Renal cortical epithelial cell (primary cell): ENCODE data around the gene HOXA9. TPM values are rescaled to one million over a fixed set of nuclear protein-coding genes. Genes with fewer than 3 reads are reported as not detected.
A peak's percentile ranks its signal among the peaks of the same experiment; 100 is the strongest.

ENCODE experiments used
- DNase-seq: peaks from one replicate; pipeline ENCODE4 v3.0.0-alpha.2; 2011; ENCODE audit warnings: low read depth
- total RNA-seq: library from RNA; depleted of rRNA; stranded (reverse); fragments of >200 nt; gene quantifications from 2 replicates; pipeline ENCODE4 v1.2.3, GENCODE V29; 2014

Gene HOXA9
- total RNA-seq, 1 donor from 2014 or later, result 70.8 TPM

- DNase-seq, result no peak
These were observed 35.6 kb upstream of the HOXA9 start for GRCh38 chr7:27200761-27201579.

GRCh38 chr7:27199849-27200760, 34.8 kb upstream of the HOXA9 start, which contains the start of gene HOXA13:
HOXA13 (minus strand) TSS chr7:27200091; CDS start chr7:27200077, 14 bp downstream.
- no peak for DNase-seq

DNA sequence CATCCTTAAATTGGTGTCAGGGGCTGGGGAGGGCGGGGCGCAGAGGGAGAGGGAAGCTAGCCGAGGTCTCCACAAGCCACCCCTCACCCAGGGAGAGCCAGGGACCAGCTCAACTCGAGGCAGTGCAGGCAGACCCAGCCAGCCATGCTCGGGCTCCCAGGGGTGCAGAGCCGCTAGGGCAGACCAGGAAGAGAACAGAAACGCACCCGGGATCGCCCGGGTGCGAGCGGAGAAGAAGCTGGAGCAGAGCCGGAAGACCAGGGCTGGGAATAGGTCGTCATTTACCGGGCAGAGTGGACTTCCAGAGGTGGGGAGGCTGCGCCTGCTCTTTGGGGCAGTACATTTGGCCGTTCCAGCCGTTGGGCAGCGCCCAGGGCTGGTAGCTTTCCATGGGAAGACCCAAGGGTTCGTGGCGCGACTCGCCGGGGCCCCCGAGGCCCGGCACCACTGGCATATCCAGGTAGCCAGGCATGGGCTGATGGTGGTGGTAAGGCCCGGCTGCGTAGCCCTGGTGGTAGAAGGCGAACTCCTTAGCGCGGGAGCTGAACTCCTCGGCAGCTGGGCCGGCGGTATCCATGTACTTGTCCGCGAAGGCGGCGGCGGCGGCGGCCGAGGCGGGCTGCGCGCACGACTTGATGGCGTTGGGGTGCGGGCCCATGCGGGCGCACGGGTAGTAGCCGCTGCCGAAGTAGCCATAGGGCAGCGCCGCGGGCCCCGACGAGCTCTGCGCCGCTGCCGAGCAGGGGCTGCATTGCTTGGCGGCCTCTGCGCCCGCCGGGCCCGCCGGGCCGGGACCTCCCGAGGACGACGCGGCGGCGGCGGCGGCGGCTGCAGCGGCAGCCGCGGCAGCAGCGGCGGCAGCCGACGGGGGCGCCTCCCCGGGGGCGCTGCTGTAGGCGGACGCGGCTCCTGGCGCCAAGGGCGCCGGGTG, 33.8 kb upstream of the HOXA9 start:
- DNase-seq, result no peak

DNA sequence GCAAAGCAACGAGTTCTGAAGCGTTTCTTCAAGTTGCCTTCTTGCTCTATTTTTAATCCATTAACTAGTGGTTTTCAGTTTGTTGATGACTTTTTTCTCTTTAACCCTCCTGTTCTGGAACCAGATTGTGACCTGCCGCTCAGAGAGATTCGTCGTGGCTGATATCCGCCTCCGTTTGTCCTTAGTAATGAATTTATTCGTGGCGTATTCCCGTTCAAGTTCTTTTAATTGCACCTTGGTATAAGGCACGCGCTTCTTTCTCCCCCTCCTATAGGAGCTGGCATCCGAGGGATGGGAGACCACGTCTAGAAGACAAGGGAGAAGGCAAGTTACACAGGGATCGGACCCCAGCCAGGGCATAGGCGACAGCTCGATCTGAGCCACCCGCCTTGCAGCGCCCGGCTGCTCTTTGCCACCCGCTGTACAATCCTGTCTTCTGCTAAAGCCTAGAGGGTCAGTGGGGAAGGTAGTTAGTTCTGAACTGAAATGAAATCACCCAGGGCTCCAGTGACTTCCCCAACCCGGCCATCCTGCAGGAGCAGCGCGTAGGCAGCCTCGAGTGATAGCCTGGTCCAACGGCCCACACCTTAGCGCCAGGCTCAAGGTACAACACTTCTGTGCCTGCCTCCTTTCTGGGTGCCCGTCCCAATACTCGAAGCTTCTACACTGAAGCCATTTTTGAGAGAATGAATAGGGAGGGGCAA, 33.0 kb upstream of the HOXA9 start:
- DNase-seq, result no peak

GRCh38 chr7:27197137-27198042, 32.1 kb upstream of the HOXA9 start:
- DNase-seq, result no peak

- peak; percentile 69 for DNase-seq
These were observed 31.0 kb upstream of the HOXA9 start for GRCh38 chr7:27196287-27196767.

DNA sequence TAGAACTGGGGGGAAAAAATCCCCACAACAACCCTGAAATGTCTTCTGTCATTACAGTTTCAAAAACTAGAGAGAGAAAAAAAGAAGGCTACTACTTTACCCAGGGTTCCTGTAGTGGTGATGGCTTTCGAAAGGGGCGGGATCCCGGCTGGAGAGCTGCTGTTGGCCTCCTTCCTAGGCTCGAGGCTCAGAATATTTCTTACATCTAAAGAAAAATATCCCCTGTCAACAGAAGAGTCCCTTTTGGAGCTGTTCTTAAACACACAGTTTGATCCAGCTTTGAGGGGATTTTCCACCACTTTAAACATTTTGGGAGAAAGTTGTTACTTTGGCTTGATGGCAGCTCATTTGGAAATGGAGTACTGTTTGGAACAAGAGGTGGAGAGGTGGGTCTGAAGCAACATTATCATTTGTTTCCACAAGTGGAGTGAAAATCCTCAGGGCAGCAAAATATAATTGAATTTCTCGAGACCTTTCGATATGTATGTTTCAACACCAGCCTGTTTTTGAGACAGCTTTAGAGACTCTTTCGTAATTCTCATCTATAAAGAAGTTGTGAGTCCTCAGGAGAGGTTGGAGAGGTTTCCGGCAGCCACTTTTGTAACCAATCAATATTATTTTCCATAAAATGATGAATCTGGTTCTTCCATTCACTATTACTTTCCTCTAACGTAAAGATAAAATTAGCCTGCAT, 29.5 kb upstream of the HOXA9 start:
- DNase-seq, result no peak

DNA sequence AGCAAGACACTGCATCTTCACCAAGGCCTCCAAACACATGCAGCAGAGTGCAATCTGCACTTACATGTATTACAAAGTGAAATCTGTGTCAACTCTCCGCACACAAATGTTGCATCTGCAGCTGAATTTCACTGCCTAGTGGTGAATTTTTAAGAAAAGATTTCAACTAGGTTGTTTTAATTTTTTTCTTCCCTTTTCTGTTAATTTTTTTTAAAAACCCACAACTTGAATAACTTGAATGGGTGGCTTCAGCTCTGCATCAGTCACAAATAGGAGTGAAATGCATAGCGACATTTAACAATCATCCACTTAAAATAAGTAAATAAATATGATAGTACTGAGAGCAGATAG, 28.6 kb upstream of the HOXA9 start:
- no peak for DNase-seq

GRCh38 chr7:27193335-27194001, 28.1 kb upstream of the HOXA9 start:
- DNase-seq, result no peak

DNA sequence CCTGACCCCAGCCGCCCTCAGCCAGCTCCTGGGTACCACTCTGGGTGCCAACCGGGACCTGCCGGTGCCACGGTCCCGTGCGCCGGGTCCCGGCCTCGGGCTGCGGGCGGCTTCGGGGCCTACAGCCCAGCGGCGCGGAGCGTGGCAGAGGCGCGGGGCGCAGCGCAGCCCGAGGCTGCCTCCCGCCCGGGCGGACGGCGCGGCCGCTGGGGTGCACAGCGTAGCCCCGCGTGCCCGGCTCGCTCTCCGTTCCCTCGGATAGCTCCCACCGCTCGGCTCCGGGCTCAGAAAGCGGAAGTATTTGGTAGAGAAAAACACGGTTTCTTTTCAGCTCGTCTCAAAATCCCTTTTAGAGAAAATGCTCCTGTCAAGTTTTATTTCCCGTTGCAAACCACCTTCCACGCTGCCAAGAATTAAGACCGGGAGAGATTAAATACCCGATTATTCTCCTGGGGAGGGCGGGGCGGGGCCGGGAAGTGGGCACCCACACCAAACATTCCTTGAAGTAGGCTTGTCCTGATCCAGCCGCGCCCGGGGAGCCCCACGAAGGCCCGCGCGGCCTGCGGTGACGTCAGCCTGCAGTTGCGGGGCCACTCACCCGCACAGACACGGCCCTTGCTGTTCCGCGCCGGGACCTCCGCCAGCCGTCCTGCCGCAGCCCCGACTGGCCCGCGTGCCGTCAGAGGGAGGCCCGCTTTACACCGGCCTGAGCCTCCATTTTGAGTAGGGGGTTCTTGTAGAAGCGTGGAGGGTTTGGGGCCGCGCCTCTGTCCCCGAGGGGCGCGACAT, 27.4 kb upstream of the HOXA9 start:
- DNase-seq, result no peak

DNA sequence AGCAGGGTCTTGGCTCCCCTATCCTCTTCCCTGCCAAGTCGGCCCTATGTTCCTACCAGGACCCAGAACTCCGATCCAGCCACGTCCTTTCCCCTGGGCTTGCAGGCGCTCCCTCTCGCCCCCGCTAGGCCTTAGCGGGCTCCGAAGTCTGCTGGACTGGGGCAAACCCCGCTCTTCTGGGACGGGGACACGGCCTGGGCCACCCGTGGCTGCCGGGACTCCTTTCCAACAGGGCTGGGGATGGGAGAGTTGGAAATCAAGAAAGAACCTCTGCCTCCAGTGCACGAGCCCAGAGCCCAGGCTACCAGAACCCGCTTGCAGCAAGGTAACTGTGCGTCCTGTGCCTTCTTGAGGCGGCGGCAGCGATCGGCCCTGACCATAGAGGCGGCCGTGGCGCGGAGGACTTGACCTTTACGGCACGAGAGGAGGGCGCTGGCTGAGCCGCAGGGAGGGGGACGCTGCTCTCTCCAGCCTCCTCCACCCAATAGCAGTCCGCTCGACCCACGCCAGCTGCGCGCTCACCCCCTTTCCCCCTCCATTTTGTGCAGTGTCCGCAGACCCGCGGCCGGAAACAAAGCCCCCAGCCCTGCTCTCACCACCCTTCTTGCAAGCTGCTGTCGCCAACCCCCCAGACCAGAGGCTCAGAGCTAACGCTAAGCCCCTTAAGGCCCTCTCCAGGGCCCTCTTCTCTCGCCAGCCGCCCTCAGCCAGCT, 26.7 kb upstream of the HOXA9 start:
- no peak for DNase-seq

- DNase-seq, result no peak
These were observed 25.9 kb upstream of the HOXA9 start for GRCh38 chr7:27191161-27191731.

- DNase-seq, result no peak
These were observed 24.8 kb upstream of the HOXA9 start for GRCh38 chr7:27189997-27190748.

GRCh38 chr7:27189295-27189996, 24.1 kb upstream of the HOXA9 start:
- no peak for DNase-seq
